Right lobe of liver (tissue), 6 donors: Measurements from ENCODE around the gene MYO9A. TPM values are rescaled to one million over a fixed set of nuclear protein-coding genes. Genes with fewer than 3 reads are reported as not detected.

Experiments used
- ATAC-seq, 4 donors: fragments of 200-7000 bp; cut with Tn5 transposase; one replicate each; pipeline ENCODE4 v1.9.1; 2020; ENCODE audit warnings: mild to moderate bottlenecking in 4 of 4, moderate library complexity in 4 of 4
- DNase-seq, 3 donors: peaks; one replicate each; pipeline ENCODE4 v3.0.0-alpha.2; 2020
- H3K27ac ChIP-seq, 3 donors: fragments of 200-600 bp; one replicate each; pipeline ENCODE4 v1.8.0; 2022
- H3K27me3 ChIP-seq, 2 donors: fragments of 200-600 bp; one replicate each; pipeline ENCODE4 v1.8.0; 2022
- H3K36me3 ChIP-seq, 4 donors: fragments of 200-600 bp; sonication (generic) in 1 of 4; one replicate each; pipeline versions ENCODE4 v1.5.1 to v1.8.0; 2017 to 2022; ENCODE audit warnings: control low read depth in 1 of 4
- H3K4me1 ChIP-seq, 4 donors: fragments of 200-600 bp; sonication (generic) in 1 of 4; one replicate each; pipeline versions ENCODE4 v1.5.1 to v1.8.0; 2017 to 2022; ENCODE audit warnings: control low read depth in 1 of 4
- H3K4me3 ChIP-seq, 3 donors: fragments of 200-600 bp; one replicate each; pipeline ENCODE4 v1.8.0; 2022
- H3K9me3 ChIP-seq, 4 donors: fragments of 200-600 bp; sonication (generic) in 1 of 4; one replicate each; pipeline versions ENCODE4 v1.5.1 to v1.8.0; 2017 to 2022; ENCODE audit warnings: control low read depth in 1 of 4
- CTCF ChIP-seq, 4 donors: fragments of 200-600 bp in 3 of 4; fragments of 450-650 bp in 1 of 4; IDR thresholded peaks; one replicate each; pipeline versions ENCODE4 v1.5.1 to v1.8.0; 2016 to 2022; ENCODE audit warnings: antibody characterized with exemption in 4 of 4, mild to moderate bottlenecking in 2 of 4
- POLR2A ChIP-seq: fragments of 450-650 bp; IDR thresholded peaks from one replicate; pipeline ENCODE4 v1.6.1; 2017; ENCODE audit warnings: antibody characterized with exemption, mild to moderate bottlenecking
- WGBS: methylation state at CpG from one replicate; pipeline ENCODE4 v1.1.6; 2018; ENCODE audit warnings: low coverage, low lambda C conversion rate; ENCODE audit not compliant: insufficient coverage; ENCODE audit errors: missing lambda C conversion rate; 5-methylcytosine and 5-hydroxymethylcytosine counted together
- intact Hi-C, 2 donors: fragments of 100-400 bp; cut with DNase I; formaldehyde crosslinking; loops; one replicate each; pipeline versions ENCODE4 v1.11.2 to v1.14.1; 2022
- total RNA-seq, 6 experiments: library from RNA; depleted of rRNA in 2 of 6; stranded (reverse); fragments of >200 nt in 2 of 6; fragmentation: NEBNext Ultra II Directional in 3 of 6; extraction: Animal tissue kit (Norgen Biotek cat#: 25700) in 3 of 6; gene quantifications; one replicate each; pipeline versions ENCODE4 v1.1.0 to v1.2.4, GENCODE V29; 2016 to 2023
- donor health status: DM: no; HTN: yes; CAD: no.
- donor health status: DM: no; HTN: no; CAD: no.
- donor health status: DM: no; HTN: no; CAD: no.
- donor health status: DM: no; HTN: yes; CAD: no.
- donor health status: DM: no; HTN: yes; CAD: no.

MYO9A gene
- total RNA-seq, 6 experiments from 2014 or later, result 5.6 to 10.4 (median 8.5) TPM

- H3K36me3 ChIP-seq, result no peaks in the 10 kb centered on the region
- ATAC-seq (no peak), DNase-seq (no peak)
- intact Hi-C loops, result no loop called here
- no peak overlapping the region for H3K27ac ChIP-seq
- TF ChIP-seq POLR2A, result no peak
- TF ChIP-seq CTCF (IDR thresholded peaks at IDR 0.05), result no peak
- H3K4me1 ChIP-seq, result no peaks in the 10 kb centered on the region
- H3K9me3 ChIP-seq, result no peaks in the 10 kb centered on the region
- H3K27me3 ChIP-seq, result no peaks in the 10 kb centered on the region
- 93% methylated on average over 2 of the region's 2 CpGs for WGBS
- H3K4me3 ChIP-seq, result no peak overlapping the region
Measured at GRCh38 chr15:71932689-71933088, 185.3 kb downstream of the MYO9A start.

- WGBS, result 93% methylated on average over 1 of the region's 1 CpG
- H3K9me3 ChIP-seq, result no peaks in the 10 kb centered on the region
- ATAC-seq, result no peak
- H3K27me3 ChIP-seq, result no peaks in the 10 kb centered on the region
- no peak overlapping the region for H3K4me3 ChIP-seq
- TF ChIP-seq CTCF (IDR thresholded peaks at IDR 0.05) (no peak), POLR2A (no peak)
- H3K4me1 ChIP-seq, result no peaks in the 10 kb centered on the region
- H3K27ac ChIP-seq, result no peak overlapping the region
- intact Hi-C loops, result no loop called here
- no peaks in the 10 kb centered on the region for H3K36me3 ChIP-seq
- no peak for DNase-seq
Measured at GRCh38 chr15:71931261-71931660, 186.7 kb downstream of the MYO9A start.

GRCh38 chr15:71925145-71925544 is 192.8 kb downstream of the MYO9A start:
- no peaks in the 10 kb centered on the region for H3K36me3 ChIP-seq
- no peak for TF ChIP-seq POLR2A
- DNase-seq (no peak), ATAC-seq (no peak)
- H3K27ac ChIP-seq, result no peak overlapping the region
- 86% methylated on average over 10 of the region's 10 CpGs for WGBS
- H3K9me3 ChIP-seq, result no peaks in the 10 kb centered on the region
- H3K27me3 ChIP-seq, result no peaks in the 10 kb centered on the region
- intact Hi-C loops, result no loop called here
- no peak overlapping the region for H3K4me3 ChIP-seq
- H3K4me1 ChIP-seq, result no peaks in the 10 kb centered on the region

- no peak for TF ChIP-seq POLR2A
- no peak for TF ChIP-seq CTCF (IDR thresholded peaks at IDR 0.05)
- no peaks in the 10 kb centered on the region for H3K36me3 ChIP-seq
- WGBS, result 92% methylated on average over 3 of the region's 3 CpGs
- H3K9me3 ChIP-seq, result no peaks in the 10 kb centered on the region
- no peaks in the 10 kb centered on the region for H3K27me3 ChIP-seq
- no peak overlapping the region for H3K27ac ChIP-seq
- ATAC-seq, result no peak
- H3K4me1 ChIP-seq, result no peaks in the 10 kb centered on the region
- no peak for DNase-seq
- intact Hi-C loops, result no loop called here
- H3K4me3 ChIP-seq, result no peak overlapping the region
Measured at GRCh38 chr15:71921191-71921590, 196.8 kb downstream of the MYO9A start.

- intact Hi-C loops, result no loop called here
Measured at GRCh38 chr15:71920573-71920972, 197.4 kb downstream of the MYO9A start.

More at GRCh38 chr15:71920573-71920972, 197.4 kb downstream of the MYO9A start:
- no peak for ATAC-seq
- Histone ChIP-seq H3K4me3 (no peak overlapping the region), H3K27me3 (no peaks in the 10 kb centered on the region), H3K36me3 (no peaks in the 10 kb centered on the region), H3K27ac (no peak overlapping the region), H3K4me1 (no peaks in the 10 kb centered on the region), H3K9me3 (no peaks in the 10 kb centered on the region)
- TF ChIP-seq POLR2A, result no peak
- no peak for TF ChIP-seq CTCF (IDR thresholded peaks at IDR 0.05)
- 92% methylated on average over 6 of the region's 6 CpGs for WGBS
- DNase-seq, result no peak
